IMR-90 (cell line): Measurements from ENCODE around the gene RASGRF2. TPM values are rescaled to one million over a fixed set of nuclear protein-coding genes. Genes with fewer than 3 reads are reported as not detected.

Experiments used
- ATAC-seq: fragments of 200-7000 bp; cut with Tn5 transposase; 2 replicates; pipeline ENCODE4 v1.9.1; 2020; ENCODE audit warnings: low read depth, mild to moderate bottlenecking, moderate library complexity
- BruUV-seq: library from RNA; stranded (reverse); fragments of 400-500 nt; replicated peaks from 2 replicates; lab custom pipeline; 2021; lab: Mats Ljungman, UMichigan
- CTCF ChIA-PET: fragments of 300-600 bp; formaldehyde crosslinking; extraction: SDS; loops from one replicate; lab custom pipeline; 2021; ENCODE audit warnings: antibody characterized with exemption; lab: Yijun Ruan, JAX
- POLR2A ChIA-PET: fragments of 300-600 bp; sonication (Branson Sonifier 250); formaldehyde crosslinking; loops from one replicate; lab custom pipeline; 2022; ENCODE audit warnings: antibody characterized with exemption; ENCODE audit not compliant: unreplicated experiment; lab: Charles Lee
- DNase-seq: peaks from one replicate; pipeline ENCODE4 v3.0.0; 2013
- H2AFZ ChIP-seq: replicated peaks from 2 replicates; pipeline ENCODE3; 2013; ENCODE audit warnings: low read length, mild to moderate bottlenecking; ENCODE audit not compliant: poor library complexity
- H2AK5ac ChIP-seq: 2 replicates; pipeline ENCODE4 v1.6.1; 2013; ENCODE audit warnings: low read depth, low read length, inconsistent platforms
- H2AK9ac ChIP-seq: replicated peaks from 2 replicates; pipeline ENCODE3; 2013; ENCODE audit warnings: mild to moderate bottlenecking, low read depth, low read length, moderate library complexity; ENCODE audit not compliant: poor library complexity
- H2BK120ac ChIP-seq: 2 replicates; pipeline ENCODE4 v1.6.1; 2013; ENCODE audit warnings: low read depth, low read length, inconsistent platforms
- H2BK15ac ChIP-seq: 3 replicates; pipeline ENCODE4 v1.6.1; 2013; ENCODE audit warnings: low read depth, low read length, inconsistent platforms
- H2BK20ac ChIP-seq: 2 replicates; pipeline ENCODE4 v1.6.1; 2013; ENCODE audit warnings: low read depth, mild to moderate bottlenecking, inconsistent platforms, low read length, moderate library complexity
- H2BK5ac ChIP-seq: 2 replicates; pipeline ENCODE4 v1.6.1; 2013; ENCODE audit warnings: mild to moderate bottlenecking, low read depth, low read length, inconsistent platforms; ENCODE audit not compliant: poor library complexity, severe bottlenecking
- H3K14ac ChIP-seq: replicated peaks from 2 replicates; pipeline ENCODE4 v1.6.1; 2013; ENCODE audit warnings: low read depth, low read length, inconsistent platforms
- H3K18ac ChIP-seq: 2 replicates; pipeline ENCODE4 v1.6.1; 2013; ENCODE audit warnings: low read depth, low read length, control low read depth
- H3K23ac ChIP-seq: 2 replicates; pipeline ENCODE4 v1.6.1; 2013; ENCODE audit warnings: low read depth, low read length, inconsistent platforms
- H3K27ac ChIP-seq: 2 replicates; pipeline ENCODE4 v1.5.1; 2013; ENCODE audit warnings: mild to moderate bottlenecking, control low read depth, low read length; ENCODE audit not compliant: insufficient read depth
- H3K27me3 ChIP-seq: 2 replicates; pipeline ENCODE4 v1.6.1; 2013; ENCODE audit warnings: low read length; ENCODE audit not compliant: control insufficient read depth, insufficient read depth
- H3K36me3 ChIP-seq: 2 replicates; pipeline ENCODE4 v1.6.1; 2013; ENCODE audit warnings: low read length, mixed read lengths; ENCODE audit not compliant: control insufficient read depth, insufficient read depth
- H3K4ac ChIP-seq: 2 replicates; pipeline ENCODE4 v1.6.1; 2013; ENCODE audit warnings: low read depth, low read length, inconsistent platforms
- H3K4me1 ChIP-seq: 2 replicates; pipeline ENCODE4 v1.6.1; 2013; ENCODE audit warnings: low read length, mixed read lengths; ENCODE audit not compliant: control insufficient read depth, insufficient read depth
- H3K4me2 ChIP-seq: 2 replicates; pipeline ENCODE4 v1.6.1; 2013; ENCODE audit warnings: low read depth, mild to moderate bottlenecking, control low read depth, low read length, moderate library complexity
- H3K4me3 ChIP-seq: 2 replicates; pipeline ENCODE4 v1.5.1; 2013; ENCODE audit warnings: low read depth, mild to moderate bottlenecking, control low read depth, low read length, moderate library complexity; ENCODE audit not compliant: insufficient read depth
- H3K56ac ChIP-seq: 2 replicates; pipeline ENCODE4 v1.6.1; 2013; ENCODE audit warnings: low read length, inconsistent platforms; ENCODE audit not compliant: insufficient read depth; ENCODE audit errors: extremely low read depth
- H3K79me1 ChIP-seq, 2 experiments: 2 replicates each; pipeline ENCODE4 v1.6.1; 2013; ENCODE audit warnings: low read length in 2 of 2, inconsistent platforms in 1 of 2, low read depth in 1 of 2
- H3K9ac ChIP-seq: 2 replicates; pipeline ENCODE4 v1.6.1; 2013; ENCODE audit warnings: low read depth, low read length, control low read depth
- H3K9me1 ChIP-seq: 2 replicates; pipeline ENCODE4 v1.6.1; 2013; ENCODE audit warnings: low read length, inconsistent platforms; ENCODE audit not compliant: insufficient read depth
- H3K9me3 ChIP-seq: 2 replicates; pipeline ENCODE4 v1.6.1; 2013; ENCODE audit warnings: low read length; ENCODE audit not compliant: control insufficient read depth, insufficient read depth
- H4K20me1 ChIP-seq: 2 replicates; pipeline ENCODE4 v1.6.1; 2013; ENCODE audit warnings: low read length, inconsistent platforms; ENCODE audit not compliant: insufficient read depth
- H4K5ac ChIP-seq: 2 replicates; pipeline ENCODE4 v1.6.1; 2013; ENCODE audit warnings: mild to moderate bottlenecking, low read depth, low read length, control low read depth
- H4K8ac ChIP-seq, 2 experiments: 2 replicates each; pipeline ENCODE4 v1.6.1; 2013; ENCODE audit warnings: low read depth in 2 of 2, low read length in 2 of 2, control low read depth in 1 of 2, inconsistent platforms in 1 of 2
- H4K91ac ChIP-seq: 2 replicates; pipeline ENCODE4 v1.6.1; 2013; ENCODE audit warnings: low read depth, low read length, inconsistent platforms; ENCODE audit not compliant: insufficient read depth
- CEBPB ChIP-seq: IDR thresholded peaks from 2 replicates; pipeline ENCODE4 v1.6.1; 2012; ENCODE audit warnings: low read depth, low read length, improper control_type of control experiment
- MXI1 ChIP-seq: IDR thresholded peaks from 2 replicates; pipeline ENCODE4 v1.6.1; 2012; ENCODE audit warnings: low read depth, mild to moderate bottlenecking, low read length, moderate library complexity, borderline replicate concordance
- WGBS, 2 experiments: methylation state at CpG; one replicate each; pipeline versions ENCODE4 v1.1.5 to v1.1.7; 2013; ENCODE audit warnings: missing lambda C conversion rate in 2 of 2; ENCODE audit not compliant: insufficient read length in 1 of 2; ENCODE audit errors: extremely low coverage in 2 of 2; 5-methylcytosine and 5-hydroxymethylcytosine counted together
- dilution Hi-C: fragments of 300-500 bp; cut with HindIII; formaldehyde crosslinking; loops from one replicate; pipeline ENCODE4 v1.14.3; 2018; ENCODE audit warnings: low sequenced_read_pairs; ENCODE audit not compliant: unreplicated experiment
- in situ Hi-C: fragments of 300-500 bp; cut with MboI; formaldehyde crosslinking; loops from 3 replicates; pipeline ENCODE4 v1.14.3; 2019; ENCODE audit warnings: low sequenced_read_pairs, inconsistent platforms, mixed read lengths
- intact Hi-C: fragments of 100-400 bp; cut with micrococcal nuclease; formaldehyde crosslinking; loops from 2 replicates; pipeline ENCODE4 v1.10.0; 2022
- polyA plus RNA-seq, 3 experiments: library from polyadenylated mRNA; depleted of rRNA; stranded (reverse); fragments of >200 nt; gene quantifications; 2 replicates each; pipeline ENCODE4 v1.2.3, GENCODE V29; 2012; ENCODE audit warnings: low replicate concordance in 1 of 3
- total RNA-seq: library from RNA; depleted of rRNA; stranded (reverse); fragments of >200 nt; gene quantifications from 2 replicates; pipeline ENCODE4 v1.2.3, GENCODE V29; 2012

RASGRF2 gene
- total and polyA plus RNA-seq, 2 of the 4 experiments (the other 2 are of a cell fraction): 2.9 to 5.0 TPM

DNA sequence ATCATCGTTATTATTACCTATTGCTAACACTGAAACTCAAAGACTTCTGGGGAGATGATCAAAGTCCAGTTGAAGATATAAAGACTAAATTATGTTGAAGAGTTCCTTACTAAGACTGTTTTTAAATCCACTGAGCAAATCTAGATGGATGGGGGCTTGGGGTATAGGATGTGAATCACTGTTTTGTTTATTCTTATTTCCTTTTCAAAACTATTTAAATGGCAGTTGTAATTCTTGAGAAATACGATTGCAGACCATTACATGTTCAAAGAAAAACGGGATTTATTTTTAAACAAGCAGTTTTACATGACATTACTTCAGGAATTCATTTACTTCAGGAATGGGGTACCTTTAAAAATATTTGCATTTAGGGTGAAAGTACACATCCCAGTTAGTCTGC lies 4.3 kb downstream of the RASGRF2 start:
- no peaks in the 10 kb centered on the region for H4K20me1 ChIP-seq
- no CpG with 5 or more reads among the region's 3 CpGs for WGBS, 2 experiments
- CTCF ChIA-PET: interaction anchor here (1.1 kb wide), 1 partner anchor 252 kb away, joined by 3 read pairs; no protein-coding TSS in a partner anchor
- peak overlapping the region; percentile 91 to 92; a peak in 3 of 4 replicates for H4K8ac ChIP-seq
- peaks cover 8% of the 10 kb centered on the region for H3K9me1 ChIP-seq
- H4K91ac ChIP-seq: peak overlapping the region; percentile 94
- H3K4me1 ChIP-seq: peaks cover 10% of the 10 kb centered on the region
- peak overlapping the region; percentile 32; the same call in 1 of the 2 replicates for H3K4me3 ChIP-seq
- H3K23ac ChIP-seq: peak overlapping the region; percentile 99; the same call in 1 of the 2 replicates
- H2AK5ac ChIP-seq: peak overlapping the region; percentile 96; the same call in 1 of the 2 replicates
- peaks cover 7 to 33% of the 10 kb centered on the region in 2 experiments for H3K79me1 ChIP-seq
- POLR2A ChIA-PET: no interaction called here
- H2BK120ac ChIP-seq: peak overlapping the region; percentile 98
- intact Hi-C loops: loop anchor here (5.0 to 10.0 kb wide), 3 partner anchors 103 to 330 kb away; no protein-coding TSS in a partner anchor
- peak overlapping the region; percentile 87; the same call in 1 of the 2 replicates for H4K5ac ChIP-seq
- peak overlapping the region; percentile 96 for H2BK20ac ChIP-seq
- H2AK9ac ChIP-seq: no peak overlapping the region
- 0 out of 2 replicates have a peak, but pooled peaks have one; percentile 1 for ATAC-seq
- DNase-seq: peak; percentile 64
- peak overlapping the region; percentile 95 for H3K14ac ChIP-seq
- in situ Hi-C loops: no loop called here
- no TSS peak for BruUV-seq
- peak overlapping the region; percentile 91; the same call in 1 of the 2 replicates for H3K4ac ChIP-seq
- TF ChIP-seq CEBPB (peak; percentile 39; the same call in 1 of the 2 replicates), MXI1 (no peak)
- dilution Hi-C loops: no loop called here
- H2AFZ ChIP-seq: no peak overlapping the region
- peak overlapping the region; percentile 97 for H2BK5ac ChIP-seq
- no peaks in the 10 kb centered on the region for H3K36me3 ChIP-seq
- H3K9me3 ChIP-seq: no peaks in the 10 kb centered on the region
- H3K4me2 ChIP-seq: peak overlapping the region; percentile 98
- H3K18ac ChIP-seq: peak overlapping the region; percentile 98
- peak overlapping the region; percentile 97 for H3K56ac ChIP-seq
- H3K27ac ChIP-seq: peak overlapping the region; percentile 82
- H3K9ac ChIP-seq: peak overlapping the region; percentile 46; the same call in 1 of the 2 replicates
- H3K27me3 ChIP-seq: no peaks in the 10 kb centered on the region
- H2BK15ac ChIP-seq: peak overlapping the region; percentile 97
